Neural progenitor cell (in vitro differentiated cells): ENCODE data around the gene USP32. TPM values are rescaled to one million over a fixed set of nuclear protein-coding genes. Genes with fewer than 3 reads are reported as not detected.

Experiments
- DNase-seq: peaks from one replicate; pipeline ENCODE4 v3.0.0-alpha.2; 2016; ENCODE audit warnings: low spot score
- H2AFZ ChIP-seq: fragments of 200-600 bp; sonication (generic); replicated peaks from 2 replicates; pipeline ENCODE4 v1.6.1; 2016; ENCODE audit warnings: antibody characterized with exemption
- H3F3A ChIP-seq: fragments of 200-600 bp; sonication (generic); 2 replicates; pipeline ENCODE4 v1.6.1; 2016; ENCODE audit warnings: antibody characterized with exemption, low read depth
- H3K27ac ChIP-seq: fragments of 200-600 bp; sonication (generic); 2 replicates; pipeline ENCODE4 v1.5.1; 2016; ENCODE audit warnings: mild to moderate bottlenecking
- H3K27me3 ChIP-seq: fragments of 200-600 bp; sonication (generic); 2 replicates; pipeline ENCODE4 v1.6.1; 2016; ENCODE audit warnings: mild to moderate bottlenecking, moderate library complexity
- H3K36me3 ChIP-seq: fragments of 200-600 bp; sonication (generic); 2 replicates; pipeline ENCODE4 v1.5.1; 2016
- H3K4me1 ChIP-seq: fragments of 200-600 bp; sonication (generic); 2 replicates; pipeline ENCODE4 v1.6.1; 2016; ENCODE audit warnings: mixed run types
- H3K4me2 ChIP-seq: fragments of 200-600 bp; sonication (generic); 2 replicates; pipeline ENCODE4 v1.6.1; 2016
- H3K4me3 ChIP-seq: fragments of 200-600 bp; sonication (generic); 2 replicates; pipeline ENCODE4 v1.5.1; 2016
- H3K79me2 ChIP-seq: fragments of 200-600 bp; sonication (generic); 2 replicates; pipeline ENCODE4 v1.6.1; 2016; ENCODE audit warnings: low read depth
- H3K9ac ChIP-seq: fragments of 200-600 bp; sonication (generic); 2 replicates; pipeline ENCODE4 v1.6.1; 2016
- H3K9me3 ChIP-seq: fragments of 200-600 bp; sonication (generic); 2 replicates; pipeline ENCODE4 v1.5.1; 2016; ENCODE audit warnings: low read depth
- H4K20me1 ChIP-seq: fragments of 200-600 bp; sonication (generic); 2 replicates; pipeline ENCODE4 v1.6.1; 2016; ENCODE audit warnings: low read depth
- H3K27ac Mint-ChIP-seq: 3 replicates; pipeline ENCODE4 v1.8.0; 2021; ENCODE audit warnings: mixed read lengths
- H3K27me3 Mint-ChIP-seq: 2 replicates; pipeline ENCODE4 v1.8.0; 2022; ENCODE audit warnings: low read depth, mild to moderate bottlenecking, inconsistent platforms, moderate library complexity, mixed read lengths; ENCODE audit not compliant: insufficient read depth
- H3K36me3 Mint-ChIP-seq: 3 replicates; pipeline ENCODE4 v1.8.0; 2021; ENCODE audit warnings: mixed read lengths
- H3K4me1 Mint-ChIP-seq: 3 replicates; pipeline ENCODE4 v1.8.0; 2021; ENCODE audit warnings: mixed read lengths
- H3K4me3 Mint-ChIP-seq: 3 replicates; pipeline ENCODE4 v1.8.0; 2021; ENCODE audit warnings: mild to moderate bottlenecking, moderate library complexity, mixed read lengths
- H3K9me3 Mint-ChIP-seq: 3 replicates; pipeline ENCODE4 v1.8.0; 2020; ENCODE audit warnings: mixed read lengths
- CTCF ChIP-seq: fragments of 200-600 bp; sonication (generic); IDR thresholded peaks from 2 replicates; pipeline ENCODE4 v1.5.1; 2017; ENCODE audit warnings: antibody characterized with exemption, mild to moderate bottlenecking
- EZH2 ChIP-seq: fragments of 200-600 bp; sonication (generic); IDR thresholded peaks from 2 replicates; pipeline ENCODE4 v1.6.1; 2017; ENCODE audit warnings: antibody characterized with exemption, mild to moderate bottlenecking, moderate library complexity
- EZH2phosphoT487 ChIP-seq: fragments of 200-600 bp; sonication (generic); IDR thresholded peaks from 2 replicates; pipeline ENCODE4 v1.6.1; 2017; ENCODE audit warnings: antibody characterized with exemption
- total RNA-seq: library from RNA; depleted of rRNA; stranded (reverse); fragments of >200 nt; gene quantifications from 2 replicates; pipeline ENCODE4 v1.2.3, GENCODE V29; 2015; ENCODE audit warnings: low replicate concordance

USP32 gene
- total RNA-seq, 1 donor from 2014 or later, result 45.0 TPM

GRCh38 chr17:60391471-60392041, 377 bp downstream of the USP32 start:
- H3K27me3 Mint-ChIP-seq, result peaks cover 12% of the 10 kb centered on the region
- DNase-seq, result peak; percentile 86
- H2AFZ ChIP-seq, result peak overlapping the region; percentile 55
- H3K4me3 ChIP-seq, result peak overlapping the region; percentile 87
- H3K4me1 Mint-ChIP-seq, result peaks cover 43% of the 10 kb centered on the region
- no peaks in the 10 kb centered on the region for H3K36me3 Mint-ChIP-seq
- H3K9ac ChIP-seq, result peak overlapping the region; percentile 72
- peak overlapping the region; percentile 94 for H3K4me2 ChIP-seq
- no peaks in the 10 kb centered on the region for H3K9me3 ChIP-seq
- H3K79me2 ChIP-seq, result peaks cover 51% of the 10 kb centered on the region
- TF ChIP-seq CTCF (no peak), EZH2phosphoT487 (no peak), EZH2 (no peak)
- no peaks in the 10 kb centered on the region for H3K27me3 ChIP-seq
- H3K9me3 Mint-ChIP-seq, result no peaks in the 10 kb centered on the region
- peaks cover 40% of the 10 kb centered on the region for H4K20me1 ChIP-seq
- peak overlapping the region; percentile 94 for H3K4me3 Mint-ChIP-seq
- peaks cover 38% of the 10 kb centered on the region for H3K4me1 ChIP-seq
- H3K36me3 ChIP-seq, result no peaks in the 10 kb centered on the region
- H3K27ac Mint-ChIP-seq, result peak overlapping the region; percentile 38
- H3F3A ChIP-seq, result peaks cover 42% of the 10 kb centered on the region
- peak overlapping the region; percentile 94 for H3K27ac ChIP-seq

- H3K79me2 ChIP-seq, result peaks cover 57% of the 10 kb centered on the region
- peak; percentile 48 for DNase-seq
- peaks cover 45% of the 10 kb centered on the region for H3K4me1 Mint-ChIP-seq
These were observed 935 bp downstream of the USP32 start for GRCh38 chr17:60390925-60391470.

GRCh38 chr17:60390186-60390585, 1.7 kb downstream of the USP32 start:
- peaks cover 53% of the 10 kb centered on the region for H3F3A ChIP-seq
- peaks cover 46% of the 10 kb centered on the region for H3K4me1 Mint-ChIP-seq
- peaks cover 52% of the 10 kb centered on the region for H3K4me1 ChIP-seq
- peaks cover 12% of the 10 kb centered on the region for H3K27me3 Mint-ChIP-seq
- H3K9me3 ChIP-seq, result no peaks in the 10 kb centered on the region
- peak overlapping the region; percentile 94 for H3K4me2 ChIP-seq
- DNase-seq, result no peak
- no peaks in the 10 kb centered on the region for H3K27me3 ChIP-seq
- no peaks in the 10 kb centered on the region for H3K9me3 Mint-ChIP-seq
- no peaks in the 10 kb centered on the region for H3K36me3 ChIP-seq
- no peak overlapping the region for H3K27ac ChIP-seq
- no peaks in the 10 kb centered on the region for H3K36me3 Mint-ChIP-seq
- no peak overlapping the region for H3K9ac ChIP-seq
- H3K4me3 ChIP-seq, result peak overlapping the region; percentile 87
- H3K79me2 ChIP-seq, result peaks cover 65% of the 10 kb centered on the region
- TF ChIP-seq EZH2, result no peak
- TF ChIP-seq CTCF, result no peak
- no peak for TF ChIP-seq EZH2phosphoT487
- no peak overlapping the region for H2AFZ ChIP-seq
- peak overlapping the region; percentile 94 for H3K4me3 Mint-ChIP-seq
- no peak overlapping the region for H3K27ac Mint-ChIP-seq
- peaks cover 52% of the 10 kb centered on the region for H4K20me1 ChIP-seq

More at GRCh38 chr17:60390925-60391470, 935 bp downstream of the USP32 start:
- Histone ChIP-seq H3K36me3 (no peaks in the 10 kb centered on the region), H3K4me2 (peak overlapping the region; percentile 94), H3K9ac (peak overlapping the region; percentile 72), H3K4me3 (peak overlapping the region; percentile 87), H3K27me3 (no peaks in the 10 kb centered on the region), H3K27ac (peak overlapping the region; percentile 94), H3F3A (peaks cover 48% of the 10 kb centered on the region), H3K4me1 (peaks cover 44% of the 10 kb centered on the region), H3K9me3 (no peaks in the 10 kb centered on the region), H4K20me1 (peaks cover 46% of the 10 kb centered on the region), H2AFZ (peak overlapping the region; percentile 55)
- Mint-ChIP-seq H3K4me3 (peak overlapping the region; percentile 94), H3K9me3 (no peaks in the 10 kb centered on the region), H3K36me3 (no peaks in the 10 kb centered on the region), H3K27me3 (peaks cover 12% of the 10 kb centered on the region), H3K27ac (peak overlapping the region; percentile 38)
- TF ChIP-seq EZH2, result no peak
- TF ChIP-seq CTCF, result no peak
- TF ChIP-seq EZH2phosphoT487, result no peak
